Astrocyte (in vitro differentiated cells and primary cell): Measurements from ENCODE around the gene AKAP8.

Experiments
- CTCF ChIP-seq: IDR thresholded peaks from 2 replicates; pipeline ENCODE4 v1.5.1; 2011; ENCODE audit warnings: low read depth, mild to moderate bottlenecking, inconsistent platforms, low read length, moderate library complexity; ENCODE audit not compliant: insufficient read depth
- EZH2 ChIP-seq: IDR thresholded peaks from 2 replicates; pipeline ENCODE4 v1.6.1; 2012; ENCODE audit warnings: mild to moderate bottlenecking, low read length, inconsistent platforms; ENCODE audit not compliant: insufficient read depth

- TF ChIP-seq CTCF = no peak
- no peak for TF ChIP-seq EZH2
Observed at GRCh38 chr19:15332311-15332996, 47.1 kb downstream of the AKAP8 start, which contains the start of gene BRD4.
